Endodermal cell (in vitro differentiated cells): ENCODE measurements around the gene PANK2. TPM values are rescaled to one million over a fixed set of nuclear protein-coding genes. Genes with fewer than 3 reads are reported as not detected.

ENCODE experiments used
- DNase-seq: peaks from one replicate; pipeline ENCODE4 v3.0.0-alpha.2; 2017
- H3K27ac ChIP-seq: 2 replicates; pipeline ENCODE4 v1.5.1; 2013; ENCODE audit warnings: mild to moderate bottlenecking, low read depth, low read length, moderate library complexity
- H3K27me3 ChIP-seq: 2 replicates; pipeline ENCODE4 v1.6.1; 2013; ENCODE audit warnings: mild to moderate bottlenecking, low read length, moderate library complexity; ENCODE audit not compliant: insufficient read depth, control insufficient read depth, poor library complexity, severe bottlenecking
- H3K36me3 ChIP-seq: 2 replicates; pipeline ENCODE4 v1.7.0; 2013; ENCODE audit warnings: mild to moderate bottlenecking, low read length, moderate library complexity; ENCODE audit not compliant: control insufficient read depth, insufficient read depth
- H3K4me1 ChIP-seq: one replicate; pipeline ENCODE4 v1.7.0; 2013; ENCODE audit warnings: low read length; ENCODE audit not compliant: control insufficient read depth, insufficient read depth
- H3K4me3 ChIP-seq: 2 replicates; pipeline ENCODE4 v1.5.1; 2013; ENCODE audit warnings: mild to moderate bottlenecking, low read length, moderate library complexity
- H3K9ac ChIP-seq: 2 replicates; pipeline ENCODE4 v1.6.1; 2013; ENCODE audit warnings: mild to moderate bottlenecking, low read length, moderate library complexity; ENCODE audit not compliant: poor library complexity, severe bottlenecking; ENCODE audit errors: extremely low read depth
- H3K9me3 ChIP-seq: 2 replicates; pipeline ENCODE4 v1.6.1; 2013; ENCODE audit warnings: mild to moderate bottlenecking, low read length, moderate library complexity; ENCODE audit not compliant: control insufficient read depth
- H3K27ac Mint-ChIP-seq: 2 replicates; pipeline ENCODE4 v1.8.0; 2020; ENCODE audit warnings: mixed read lengths
- H3K27me3 Mint-ChIP-seq: 2 replicates; pipeline ENCODE4 v1.8.0; 2021; ENCODE audit warnings: mild to moderate bottlenecking, mixed read lengths; ENCODE audit not compliant: insufficient read depth
- H3K36me3 Mint-ChIP-seq: 2 replicates; pipeline ENCODE4 v1.8.0; 2020; ENCODE audit warnings: low read depth, mixed read lengths
- H3K4me1 Mint-ChIP-seq: 2 replicates; pipeline ENCODE4 v1.8.0; 2020; ENCODE audit warnings: mixed read lengths
- H3K4me3 Mint-ChIP-seq: 2 replicates; pipeline ENCODE4 v1.8.0; 2020; ENCODE audit warnings: mild to moderate bottlenecking, moderate library complexity, mixed read lengths
- H3K9me3 Mint-ChIP-seq: 2 replicates; pipeline ENCODE4 v1.8.0; 2020; ENCODE audit warnings: mild to moderate bottlenecking, mixed read lengths
- CTCF ChIP-seq: fragments of 200-600 bp; sonication (generic); conservative IDR thresholded peaks from 2 replicates; pipeline ENCODE4 v1.5.0; 2021; ENCODE audit warnings: antibody characterized with exemption, mild to moderate bottlenecking
- WGBS, 2 experiments: methylation state at CpG; one replicate each; pipeline versions ENCODE4 v1.1.5 to v1.1.7; 2013; ENCODE audit warnings: missing lambda C conversion rate in 2 of 2, mixed read lengths in 1 of 2; ENCODE audit not compliant: insufficient coverage in 1 of 2, insufficient read length in 1 of 2; 5-methylcytosine and 5-hydroxymethylcytosine counted together
- total RNA-seq, 2 donors: library from RNA; stranded (reverse); fragmentation: NEBNext Ultra II Directional in 1 of 2; extraction: Animal tissue kit (Norgen Biotek cat#: 25700) in 1 of 2; gene quantifications; 2 replicates in 1 of 2; 3 replicates in 1 of 2; pipeline ENCODE4 v1.2.1, GENCODE V29; 2021

PANK2 gene
- total RNA-seq, 2 donors from 2014 or later: 57.6 to 66.5 TPM

DNA sequence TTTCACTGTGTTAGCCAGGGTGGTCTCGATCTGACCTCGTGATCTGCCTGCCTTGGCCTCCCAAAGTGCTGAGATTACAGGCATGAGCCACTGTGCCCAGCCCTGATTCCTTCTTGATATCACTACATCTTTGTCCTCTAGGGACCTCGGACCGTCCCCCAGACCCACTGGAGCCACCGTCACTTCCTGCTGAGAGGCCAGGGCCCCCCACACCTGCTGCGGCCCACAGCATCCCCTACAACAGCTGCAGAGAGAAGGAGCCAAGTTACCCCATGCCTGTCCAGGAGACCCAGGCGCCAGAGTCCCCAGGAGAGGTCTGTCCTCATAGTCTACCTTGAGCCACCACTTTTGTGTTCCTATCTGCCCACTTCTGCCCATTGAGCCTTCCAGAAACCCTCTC, 28.0 kb upstream of the PANK2 start:
- 95 to 96% methylated on average over 5 to 7 of the region's 7 CpGs for WGBS, 2 experiments
- Mint-ChIP-seq H3K9me3 (peaks cover 4% of the 10 kb centered on the region), H3K27me3 (no peaks in the 10 kb centered on the region), H3K36me3 (peaks cover 77% of the 10 kb centered on the region), H3K4me1 (no peaks in the 10 kb centered on the region), H3K27ac (no peak overlapping the region), H3K4me3 (no peak overlapping the region)
- no peak overlapping the region for H3K9ac ChIP-seq
- no peak for TF ChIP-seq CTCF
- H3K4me1 ChIP-seq: no peaks in the 10 kb centered on the region
- H3K4me3 ChIP-seq: no peak overlapping the region
- peaks cover 14% of the 10 kb centered on the region for H3K9me3 ChIP-seq
- H3K27me3 ChIP-seq: no peaks in the 10 kb centered on the region
- H3K27ac ChIP-seq: no peak overlapping the region
- no peak for DNase-seq
- peaks cover 59% of the 10 kb centered on the region for H3K36me3 ChIP-seq

DNA sequence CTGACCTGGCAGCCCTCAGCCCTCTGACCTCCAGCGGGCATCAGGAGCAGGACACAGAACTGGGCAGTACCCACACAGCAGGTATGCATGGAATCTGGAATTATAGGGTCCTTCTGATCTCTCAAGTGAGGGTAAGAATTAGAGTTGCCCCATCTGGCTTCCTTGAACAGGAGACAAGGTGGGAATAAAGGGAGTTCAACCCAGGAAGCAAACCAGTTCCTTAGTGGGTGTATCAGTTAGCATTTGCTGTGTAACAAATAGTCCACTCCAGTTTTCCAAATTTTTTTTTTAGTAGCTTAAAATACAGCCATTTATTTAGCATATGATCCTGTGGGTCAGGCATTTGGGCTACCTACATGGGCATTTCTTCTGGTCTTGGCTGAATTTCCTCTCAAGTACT, 26.9 kb upstream of the PANK2 start:
- Histone ChIP-seq H3K9me3 (peaks cover 14% of the 10 kb centered on the region), H3K4me3 (no peak overlapping the region), H3K27ac (no peak overlapping the region), H3K27me3 (no peaks in the 10 kb centered on the region), H3K36me3 (peaks cover 55% of the 10 kb centered on the region), H3K9ac (no peak overlapping the region), H3K4me1 (no peaks in the 10 kb centered on the region)
- peaks cover 4% of the 10 kb centered on the region for H3K9me3 Mint-ChIP-seq
- no peak for DNase-seq
- 86 to 95% methylated on average over 1 of the region's 1 CpG for WGBS, 2 experiments
- no peak for TF ChIP-seq CTCF
- no peaks in the 10 kb centered on the region for H3K27me3 Mint-ChIP-seq
- no peaks in the 10 kb centered on the region for H3K4me1 Mint-ChIP-seq
- H3K27ac Mint-ChIP-seq: no peak overlapping the region
- peaks cover 76% of the 10 kb centered on the region for H3K36me3 Mint-ChIP-seq
- H3K4me3 Mint-ChIP-seq: no peak overlapping the region

- no peaks in the 10 kb centered on the region for H3K4me1 ChIP-seq
- no peak for DNase-seq
- H3K4me3 ChIP-seq: no peak overlapping the region
- no peaks in the 10 kb centered on the region for H3K27me3 ChIP-seq
- Mint-ChIP-seq H3K27ac (no peak overlapping the region), H3K4me3 (no peak overlapping the region), H3K36me3 (peaks cover 74% of the 10 kb centered on the region), H3K4me1 (no peaks in the 10 kb centered on the region), H3K27me3 (no peaks in the 10 kb centered on the region), H3K9me3 (peaks cover 4% of the 10 kb centered on the region)
- no peak overlapping the region for H3K9ac ChIP-seq
- WGBS, 2 experiments: 98 to 100% methylated on average over 4 to 7 of the region's 7 CpGs
- no peak overlapping the region for H3K27ac ChIP-seq
- peaks cover 14% of the 10 kb centered on the region for H3K9me3 ChIP-seq
- no peak for TF ChIP-seq CTCF
- peaks cover 50% of the 10 kb centered on the region for H3K36me3 ChIP-seq
Observed at GRCh38 chr20:3863317-3863716, 25.9 kb upstream of the PANK2 start.
